Loucy (cell line): ENCODE results near the gene FREM1.

Source experiments
- EZH2phosphoT487 ChIP-seq: fragments of 200-600 bp; IDR thresholded peaks from 2 replicates; pipeline ENCODE4 v1.6.1; 2018; ENCODE audit warnings: antibody characterized with exemption, mild to moderate bottlenecking, moderate library complexity, borderline replicate concordance
- TF ChIP-seq, protein P1 (sequence below): fragments of 200-600 bp; sonication (generic); conservative IDR thresholded peaks from 2 replicates; pipeline ENCODE4 v1.5.1; 2014; ENCODE audit warnings: mild to moderate bottlenecking, antibody characterized with exemption, low read length

DNA sequence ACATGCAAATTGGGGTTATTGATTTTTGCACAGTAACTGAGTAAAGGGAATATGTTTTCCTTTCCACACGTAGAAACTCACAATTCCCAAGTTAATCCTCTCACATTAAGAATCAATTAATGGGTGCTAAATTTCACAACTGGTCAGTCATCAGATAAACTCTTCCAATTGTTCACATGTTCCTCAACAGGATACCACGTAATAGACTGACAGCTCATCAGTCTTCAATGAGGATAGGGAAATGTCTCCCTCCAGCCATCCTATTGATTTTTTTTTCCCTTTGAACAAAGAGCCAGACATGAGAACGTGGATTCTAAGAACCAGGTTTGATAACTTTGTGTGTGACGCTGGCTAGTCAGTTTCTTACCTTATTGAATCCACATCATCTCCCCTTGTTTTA is 186.9 kb downstream of the FREM1 start:
- TF ChIP-seq, protein P1, sequence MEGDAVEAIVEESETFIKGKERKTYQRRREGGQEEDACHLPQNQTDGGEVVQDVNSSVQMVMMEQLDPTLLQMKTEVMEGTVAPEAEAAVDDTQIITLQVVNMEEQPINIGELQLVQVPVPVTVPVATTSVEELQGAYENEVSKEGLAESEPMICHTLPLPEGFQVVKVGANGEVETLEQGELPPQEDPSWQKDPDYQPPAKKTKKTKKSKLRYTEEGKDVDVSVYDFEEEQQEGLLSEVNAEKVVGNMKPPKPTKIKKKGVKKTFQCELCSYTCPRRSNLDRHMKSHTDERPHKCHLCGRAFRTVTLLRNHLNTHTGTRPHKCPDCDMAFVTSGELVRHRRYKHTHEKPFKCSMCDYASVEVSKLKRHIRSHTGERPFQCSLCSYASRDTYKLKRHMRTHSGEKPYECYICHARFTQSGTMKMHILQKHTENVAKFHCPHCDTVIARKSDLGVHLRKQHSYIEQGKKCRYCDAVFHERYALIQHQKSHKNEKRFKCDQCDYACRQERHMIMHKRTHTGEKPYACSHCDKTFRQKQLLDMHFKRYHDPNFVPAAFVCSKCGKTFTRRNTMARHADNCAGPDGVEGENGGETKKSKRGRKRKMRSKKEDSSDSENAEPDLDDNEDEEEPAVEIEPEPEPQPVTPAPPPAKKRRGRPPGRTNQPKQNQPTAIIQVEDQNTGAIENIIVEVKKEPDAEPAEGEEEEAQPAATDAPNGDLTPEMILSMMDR, result no peak
- no peak for TF ChIP-seq EZH2phosphoT487
